GM21576 (cell line): ENCODE results near the gene HOXA7.

Source experiments
- ATAC-seq: cut with Tn5 transposase; IDR thresholded peaks from one replicate; pipeline ENCODE4 v1.9.1; 2021; ENCODE audit warnings: mild to moderate bottlenecking, moderate library complexity; ENCODE audit not compliant: unreplicated experiment

Gene HOXA7

DNA sequence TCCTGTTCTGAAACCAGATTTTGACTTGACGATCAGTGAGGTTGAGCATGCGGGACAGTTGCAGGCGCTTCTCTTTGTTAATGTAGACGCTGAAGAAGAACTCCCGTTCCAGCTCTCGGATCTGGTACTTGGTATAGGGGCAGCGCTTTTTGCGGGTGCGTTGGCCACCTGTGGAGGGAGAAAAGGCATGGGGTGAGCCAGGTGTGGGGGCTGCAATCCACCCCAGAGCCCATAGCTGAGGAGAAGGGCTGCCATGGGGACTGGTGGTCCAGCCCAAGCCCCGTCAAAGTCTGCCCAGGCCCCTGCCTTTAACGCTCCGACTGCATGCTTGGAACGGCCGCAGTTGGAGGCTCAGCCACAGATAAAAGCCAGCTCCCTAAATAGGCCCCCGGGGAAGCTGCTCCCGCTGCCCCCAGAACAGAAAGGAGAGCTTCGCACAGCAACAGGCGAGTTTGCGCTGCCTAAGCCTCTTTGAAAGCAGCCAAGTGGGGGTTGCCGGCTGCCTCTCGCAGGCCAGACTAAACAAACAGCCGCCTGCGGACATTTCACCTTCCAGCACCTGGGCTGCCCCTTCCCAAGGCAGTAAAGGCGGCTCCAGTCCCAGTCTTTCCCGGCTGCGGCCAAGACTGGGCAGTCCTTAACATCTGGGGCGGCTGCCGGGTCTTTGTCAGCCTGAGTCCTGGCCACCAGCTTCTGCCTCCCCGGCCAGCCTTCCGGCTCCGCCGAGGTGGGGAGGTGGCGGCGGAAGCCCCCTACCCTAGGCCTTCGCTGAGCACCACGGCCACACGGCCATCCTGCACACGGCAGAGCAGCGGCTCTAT is 26.6 kb upstream of the HOXA7 start:
- ATAC-seq = no peak

- no peak for ATAC-seq
Measured at GRCh38 chr7:27182285-27182841, 25.9 kb upstream of the HOXA7 start.

DNA sequence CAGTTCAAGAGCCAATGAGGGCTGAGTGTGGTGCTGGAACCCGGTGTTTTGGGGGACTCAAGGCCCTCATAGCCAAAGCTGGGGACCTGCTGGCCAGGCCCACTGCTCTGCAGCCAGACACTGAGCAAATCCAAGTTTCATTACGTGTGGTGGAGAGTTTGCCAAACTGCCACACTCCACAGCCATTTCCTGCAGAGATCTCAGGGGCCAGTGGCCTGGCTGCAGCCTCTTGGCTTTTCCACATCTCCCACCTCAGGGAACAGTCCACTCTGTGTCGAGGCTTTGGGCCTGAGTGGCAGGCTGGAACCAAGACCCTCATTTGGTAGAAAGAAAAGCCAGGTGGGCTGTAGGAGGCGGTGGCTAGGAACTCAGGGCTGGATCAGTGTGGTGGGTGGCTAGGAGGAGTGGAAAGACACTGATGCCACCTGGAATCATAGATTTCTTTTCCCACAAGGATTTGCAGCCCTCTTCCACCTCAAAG is 25.4 kb upstream of the HOXA7 start:
- no peak for ATAC-seq

DNA sequence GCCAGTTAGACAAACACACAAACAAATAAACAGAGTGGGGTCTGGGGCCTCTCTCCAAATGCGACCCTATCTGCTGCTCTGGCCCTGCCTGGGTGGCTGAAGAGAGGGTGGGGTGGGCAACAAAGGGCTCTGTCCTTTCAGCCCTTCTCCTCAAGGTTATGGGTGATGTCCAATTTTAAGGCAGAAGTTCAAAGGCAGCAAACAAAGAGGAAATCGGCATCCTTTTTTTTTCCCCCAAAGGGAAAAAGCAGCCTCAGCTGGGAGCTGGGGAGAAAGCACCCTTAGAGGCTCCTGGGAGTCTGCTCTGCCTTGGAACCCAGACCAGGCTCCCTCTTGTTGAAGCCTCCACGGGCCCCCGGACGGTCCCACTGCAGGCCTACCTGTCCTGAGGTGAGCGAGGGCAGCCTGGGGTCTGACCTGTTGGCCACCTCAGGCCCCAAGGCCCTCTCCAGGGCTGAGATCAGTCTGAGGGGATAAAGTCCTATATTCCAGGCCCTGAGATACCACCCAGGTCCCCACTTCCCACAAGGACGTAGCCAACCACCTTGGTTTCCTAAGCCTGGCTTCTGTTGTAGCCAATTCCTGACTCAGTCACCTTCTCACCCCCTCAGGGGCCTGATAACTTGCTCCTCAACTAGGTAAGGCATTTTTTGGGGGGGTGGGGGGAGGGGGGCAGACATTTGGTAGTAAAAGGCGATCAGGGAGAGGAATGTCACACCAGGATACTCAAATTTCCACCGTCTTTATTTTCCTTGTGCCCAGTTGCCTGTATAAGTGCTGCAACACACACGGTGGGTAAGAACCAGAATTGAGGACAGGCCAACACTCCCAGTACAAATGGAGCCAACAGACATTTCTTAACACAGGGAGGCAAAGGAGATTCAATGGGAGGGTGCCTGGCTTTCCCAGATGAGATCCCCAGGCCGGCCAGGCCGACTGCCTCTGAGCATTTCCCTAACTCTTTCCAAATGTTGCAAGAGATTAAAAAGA is 24.3 kb upstream of the HOXA7 start:
- ATAC-seq = no peak

DNA sequence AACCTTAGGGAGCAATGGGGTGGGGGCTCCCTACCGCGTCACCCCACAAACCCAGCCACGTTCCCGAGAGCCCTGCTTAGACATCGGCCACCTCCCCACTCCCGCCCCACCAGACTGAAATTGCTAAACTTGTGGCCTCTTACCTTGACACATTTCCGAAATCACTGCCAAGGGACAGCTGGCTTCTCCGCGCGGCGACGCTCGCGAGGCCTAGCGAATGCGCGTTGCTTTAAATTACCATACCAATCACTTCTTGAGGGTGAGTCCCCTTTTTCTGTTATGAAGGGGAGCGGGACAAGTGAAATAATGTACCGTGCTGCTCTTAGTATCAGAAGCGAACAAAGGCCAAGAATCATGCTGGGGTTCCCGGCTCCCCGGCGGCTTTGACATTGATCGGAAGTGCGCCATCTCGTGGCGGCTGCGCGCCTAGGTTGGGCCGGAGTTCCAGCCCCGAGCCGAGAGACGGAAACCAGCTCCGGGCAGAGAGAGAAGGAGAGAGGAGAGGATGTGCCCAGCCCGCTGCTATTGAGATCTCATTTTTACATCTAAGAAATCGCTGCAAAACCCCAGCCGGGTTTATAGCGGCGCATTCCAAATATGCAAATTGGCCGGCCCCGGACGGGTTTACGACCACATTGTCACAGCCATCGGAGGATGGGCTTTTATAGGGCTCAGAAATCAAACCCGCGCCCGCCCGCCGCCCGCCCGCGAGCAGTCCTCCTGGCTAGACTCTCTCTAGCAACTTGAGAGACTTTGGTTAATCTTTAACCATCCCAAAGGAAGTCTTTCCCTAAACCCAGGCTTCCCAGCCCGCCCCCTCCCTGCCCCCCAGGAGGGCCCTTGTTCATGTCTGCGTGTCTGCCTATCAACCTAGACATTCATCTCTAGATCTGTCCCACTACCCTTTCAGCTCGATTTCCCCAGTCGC is 23.3 kb upstream of the HOXA7 start:
- ATAC-seq = no peak

DNA sequence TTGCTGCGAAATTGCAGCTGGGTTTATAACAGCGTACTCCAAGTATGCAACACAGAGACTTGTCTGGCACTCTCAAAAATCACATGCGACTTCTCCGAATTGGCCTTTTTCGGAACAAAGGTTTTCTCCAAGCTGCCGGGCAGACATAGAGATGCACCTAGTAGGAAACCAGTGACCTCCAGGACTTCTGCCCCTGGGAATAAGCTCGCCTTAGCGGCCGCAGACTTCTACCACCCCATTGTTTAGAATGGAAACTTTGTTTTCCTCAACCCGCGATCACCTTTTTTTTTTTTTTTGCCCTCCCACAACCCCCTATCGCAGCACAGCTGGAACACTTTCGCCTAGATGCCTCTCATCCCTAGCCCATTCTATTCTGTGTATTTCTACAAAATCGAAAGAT is 22.6 kb upstream of the HOXA7 start:
- no peak for ATAC-seq

GRCh38 chr7:27178366-27178765 is 21.9 kb upstream of the HOXA7 start:
- no peak for ATAC-seq

- ATAC-seq = no peak
Measured at GRCh38 chr7:27177795-27178320, 21.4 kb upstream of the HOXA7 start.

- ATAC-seq = no peak
Measured at GRCh38 chr7:27176962-27177794, 20.7 kb upstream of the HOXA7 start.

DNA sequence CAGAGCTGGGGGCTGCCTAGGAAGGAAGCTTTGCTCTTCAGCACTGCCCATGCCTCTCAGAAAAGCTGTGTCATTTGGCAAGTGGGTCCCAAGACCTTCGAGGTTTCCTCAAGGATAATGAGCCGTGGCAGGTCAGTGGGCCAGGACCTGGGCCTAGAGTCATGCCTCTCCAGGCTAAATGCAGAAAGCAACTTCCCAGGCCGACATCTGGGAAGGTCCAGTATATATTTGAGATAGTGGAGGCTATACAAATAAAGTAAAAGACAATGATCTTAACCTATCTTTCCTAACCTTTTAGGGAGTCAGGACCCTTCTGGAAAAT is 20.0 kb upstream of the HOXA7 start:
- no peak for ATAC-seq

- no peak for ATAC-seq
Measured at GRCh38 chr7:27175626-27176523, 19.4 kb upstream of the HOXA7 start.

DNA sequence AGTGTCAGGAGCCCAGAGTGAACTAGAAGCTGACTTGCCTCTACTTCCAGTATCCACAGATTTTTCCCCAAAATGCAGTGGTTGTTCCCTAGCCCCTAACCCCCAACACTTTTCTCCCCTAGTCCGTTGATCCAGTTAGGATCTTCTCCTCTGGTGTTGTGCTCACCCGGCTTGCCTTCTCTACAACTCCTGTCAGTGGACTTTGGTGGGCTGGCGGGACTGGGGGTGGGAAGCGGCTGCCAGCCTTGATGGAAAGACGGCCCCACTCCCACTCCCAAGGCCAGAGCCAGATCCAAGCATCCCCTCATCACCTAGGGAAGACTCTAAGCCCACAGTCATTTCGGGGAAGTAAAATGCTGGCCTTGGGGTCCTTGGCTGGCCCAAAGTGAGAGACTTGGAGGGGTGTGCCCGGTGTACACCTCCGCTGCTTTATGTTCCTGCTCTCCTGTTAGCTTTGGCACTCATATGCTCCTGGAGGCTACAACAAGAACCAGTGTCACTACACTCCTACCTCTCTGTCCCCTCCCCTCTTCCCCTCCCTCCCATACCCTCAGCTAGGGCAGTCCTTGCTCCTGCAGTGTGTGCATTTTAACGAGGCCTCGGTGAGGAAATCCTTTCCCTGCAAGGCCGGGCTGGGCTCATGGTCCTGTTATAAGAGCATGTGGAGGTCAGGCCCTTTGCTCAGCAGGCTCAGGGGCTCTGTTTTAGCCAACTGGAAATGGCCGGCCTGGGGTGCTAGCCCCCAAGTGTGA is 18.6 kb upstream of the HOXA7 start:
- no peak for ATAC-seq

DNA sequence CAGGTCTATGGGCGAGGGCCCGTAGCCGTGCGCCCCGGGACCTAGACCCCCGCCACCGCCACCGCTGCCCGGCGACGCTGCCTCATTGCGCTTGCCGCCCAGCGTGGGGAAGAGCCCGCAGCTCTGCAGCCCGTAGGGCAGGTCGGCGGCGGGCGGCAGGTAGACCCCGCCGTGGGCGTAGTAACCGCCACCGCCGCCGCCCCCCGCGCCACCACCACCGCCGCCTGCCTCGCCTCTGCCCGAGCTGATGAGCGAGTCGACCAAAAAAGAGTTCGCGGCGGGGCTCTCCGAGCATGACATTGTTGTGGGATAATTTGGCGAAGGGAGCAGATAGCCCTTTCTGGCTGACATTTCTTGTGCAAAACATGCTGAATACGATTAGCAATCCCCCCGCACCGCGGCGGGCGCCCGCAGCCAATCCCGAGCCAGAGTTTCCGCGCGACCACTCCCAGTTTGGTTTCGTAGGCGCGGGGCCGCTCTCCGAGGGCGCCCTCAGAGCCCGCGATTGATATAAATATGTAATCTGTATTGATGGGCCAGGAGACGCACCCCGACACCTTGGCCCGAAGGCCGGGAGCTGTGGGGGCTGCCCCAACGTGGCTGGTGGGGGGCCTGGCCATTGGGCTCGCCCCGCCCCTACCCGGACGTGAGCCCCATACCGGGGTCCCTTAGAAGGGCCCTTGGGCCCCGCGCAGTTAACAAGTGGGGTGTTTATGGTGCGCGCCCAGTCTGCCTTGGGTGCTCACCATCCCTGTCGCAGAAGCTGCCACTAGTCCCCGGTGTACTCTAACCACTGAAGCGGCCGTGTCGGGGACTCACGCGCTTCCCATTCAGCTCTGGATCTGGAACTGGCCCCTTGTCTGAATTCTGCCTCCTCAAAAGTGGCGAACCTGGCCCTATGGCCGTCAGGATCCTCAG is 17.7 kb upstream of the HOXA7 start, which contains the start of gene HOXA10:
HOXA10 (minus strand) TSS at position 365 of the 918 bp plus-strand sequence; CDS start at position 351, 14 bp downstream.
- no peak for ATAC-seq

DNA sequence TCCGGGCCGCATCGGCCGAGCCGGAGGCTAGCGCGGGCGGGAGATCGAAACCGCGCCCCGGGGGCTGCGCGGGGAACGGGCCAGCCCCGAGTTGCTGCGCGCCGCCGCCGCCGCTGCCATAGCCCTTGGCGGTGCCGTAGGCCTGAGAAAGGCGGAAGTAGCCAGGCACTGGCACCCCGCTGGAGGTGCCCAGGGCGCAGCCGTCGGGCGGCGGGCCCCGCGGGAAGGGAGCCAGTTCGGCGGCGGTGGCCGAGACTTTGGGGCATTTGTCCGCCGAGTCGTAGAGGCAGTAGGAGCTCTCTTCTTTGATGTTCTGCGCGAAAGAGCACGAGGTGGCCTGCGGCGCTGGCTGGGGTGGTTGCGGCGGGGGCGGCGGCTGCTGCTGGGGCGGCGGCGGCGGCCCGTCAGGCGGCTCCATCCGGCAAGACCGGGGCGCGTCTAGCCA is 17.1 kb upstream of the HOXA7 start:
- ATAC-seq = no peak

DNA sequence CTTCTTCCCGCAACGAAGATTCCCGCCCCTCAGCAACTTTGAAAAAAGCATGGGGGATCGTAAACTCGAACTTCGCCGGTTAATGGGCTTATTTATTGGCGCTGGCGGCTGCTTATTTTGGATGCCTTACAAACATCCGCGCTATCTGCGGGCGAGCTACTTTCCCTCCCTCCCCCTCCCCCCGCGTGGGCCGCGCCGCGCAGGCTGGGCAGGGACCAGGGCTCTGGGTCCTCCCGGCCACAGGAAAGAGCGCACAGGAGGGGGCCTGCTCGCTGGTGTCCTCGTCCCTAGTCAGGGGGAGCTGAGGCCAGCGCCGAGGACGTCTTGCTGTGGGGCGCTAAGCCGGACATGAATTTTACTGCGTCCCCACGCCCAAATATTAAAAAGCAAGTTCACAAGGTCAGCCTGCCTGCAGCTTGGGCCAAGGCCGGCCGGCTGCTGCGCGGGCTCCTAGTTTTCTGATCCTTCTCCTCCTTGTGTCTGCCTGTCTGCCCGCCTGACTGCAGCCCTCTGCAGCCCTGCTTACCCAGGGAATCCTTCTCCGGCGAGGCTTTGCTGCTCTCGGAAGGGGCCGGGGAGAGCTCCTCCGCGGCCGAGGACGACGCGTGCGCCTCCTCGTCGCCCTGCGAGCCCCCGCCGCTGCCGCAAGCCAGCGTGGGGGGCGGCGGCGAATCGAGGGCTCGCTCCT is 16.5 kb upstream of the HOXA7 start:
- no peak for ATAC-seq

GRCh38 chr7:27172315-27172774 is 15.9 kb upstream of the HOXA7 start:
- ATAC-seq = no peak
